GM19397 (cell line): ENCODE results near the gene FAM186B.
"Not testable (repeated sequence)": the region's sequence is repeated elsewhere in the genome, so short reads cannot be mapped to it uniquely, and the experiment has no call there.

Experiments
- ATAC-seq: cut with Tn5 transposase; IDR thresholded peaks from one replicate; pipeline ENCODE4 v1.9.1; 2021; ENCODE audit warnings: mild to moderate bottlenecking, moderate library complexity; ENCODE audit not compliant: unreplicated experiment

Gene FAM186B

GRCh38 chr12:49612210-49612609, 6.8 kb upstream of the FAM186B start:
- ATAC-seq: no peak

GRCh38 chr12:49610785-49611184, 5.3 kb upstream of the FAM186B start:
- not testable (repeated sequence) for ATAC-seq

DNA sequence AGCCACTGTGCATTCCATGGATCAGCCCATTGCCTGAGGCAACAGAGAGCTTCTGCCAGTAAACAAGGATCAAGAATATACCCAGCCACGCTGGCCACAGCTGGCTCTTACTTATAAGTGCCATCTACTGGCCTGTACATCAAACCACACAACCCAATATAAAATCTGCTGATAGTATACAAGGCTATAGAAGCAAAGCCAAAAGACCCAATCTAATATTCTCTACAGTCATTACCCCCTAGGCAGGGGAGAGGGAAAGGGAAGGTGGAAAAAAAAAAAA, 4.4 kb upstream of the FAM186B start:
- ATAC-seq: no peak

DNA sequence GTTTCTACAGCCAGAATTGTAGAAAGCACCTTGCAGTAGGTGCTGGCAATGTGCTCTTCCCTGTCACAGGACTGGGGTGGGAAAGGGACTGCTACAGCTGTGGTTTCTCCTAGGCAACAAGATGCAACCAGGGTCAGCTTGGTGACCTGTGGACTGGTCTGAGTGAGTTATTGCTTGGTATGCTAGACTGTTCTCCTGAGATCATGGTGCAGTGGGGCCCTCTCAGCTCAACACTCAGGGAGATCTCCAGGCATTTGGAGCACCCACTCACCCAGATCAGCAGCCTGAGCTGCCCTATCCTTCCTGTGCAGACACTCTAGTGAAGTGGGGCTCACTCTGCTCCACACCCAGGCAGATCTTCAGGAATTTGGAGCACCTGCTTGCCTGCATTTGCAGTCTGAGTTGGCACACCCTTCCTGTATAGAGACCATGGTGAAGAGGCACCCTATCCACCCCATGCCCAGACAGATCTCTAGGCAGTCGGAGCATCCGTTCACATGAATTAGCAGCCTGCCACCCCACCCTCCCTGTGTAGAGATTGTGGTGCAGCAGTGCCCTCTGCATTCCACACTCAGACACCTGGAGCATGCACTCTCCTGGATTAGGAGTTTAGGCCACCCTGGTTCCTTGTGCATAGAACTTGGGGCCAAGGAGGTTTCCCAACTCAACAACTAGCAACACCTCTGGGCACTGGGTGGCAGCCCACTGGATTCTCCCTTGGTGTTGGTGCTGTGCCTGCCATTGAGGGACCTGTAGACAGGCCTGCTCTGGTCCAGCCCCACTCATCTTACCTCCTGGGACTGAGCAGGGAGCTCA, 3.8 kb upstream of the FAM186B start:
- no peak for ATAC-seq

GRCh38 chr12:49604856-49605255, 583 bp downstream of the FAM186B start:
- no peak for ATAC-seq

GRCh38 chr12:49603721-49604120, 1.7 kb downstream of the FAM186B start:
- no peak for ATAC-seq

DNA sequence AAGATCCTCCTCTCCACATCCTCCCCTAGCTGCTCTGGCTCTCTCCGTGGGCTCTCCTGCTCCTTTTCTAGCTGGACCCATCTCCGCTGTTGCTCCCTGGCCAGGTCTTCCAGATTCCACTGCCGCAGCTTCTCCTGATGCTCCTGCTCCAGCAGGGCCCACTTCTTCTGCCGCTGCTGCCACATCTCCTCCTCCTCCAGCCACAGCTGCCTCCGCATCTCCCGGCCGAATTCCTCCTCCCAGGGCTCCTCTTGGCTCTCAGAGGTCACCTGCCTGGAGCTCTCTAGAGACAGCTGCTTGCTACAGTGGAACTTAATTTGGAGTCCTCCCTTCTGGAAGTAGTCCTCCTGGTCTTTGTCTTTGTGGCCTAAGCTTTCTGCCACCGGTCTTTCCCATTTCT, 5.5 kb downstream of the FAM186B start:
- ATAC-seq: no peak

DNA sequence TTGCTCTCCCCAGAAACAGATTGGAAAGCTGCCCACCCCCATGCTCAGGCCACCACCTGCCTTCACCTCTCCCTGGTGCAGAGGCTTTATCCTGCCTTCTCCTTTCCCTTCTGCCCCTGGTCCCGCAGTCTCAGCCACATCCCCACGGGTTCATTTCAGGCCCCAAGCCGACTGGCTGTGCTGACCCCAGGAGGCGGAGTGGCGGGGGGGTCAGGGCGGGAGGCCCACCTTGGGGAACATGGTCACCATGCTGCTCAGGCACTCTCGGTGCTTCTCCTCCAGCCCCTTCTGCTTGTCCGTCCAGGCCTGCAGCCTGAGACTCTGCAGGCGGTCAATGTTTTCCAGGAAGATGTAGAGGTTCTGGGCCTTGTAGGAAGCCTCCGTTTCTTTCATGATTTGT, 6.9 kb downstream of the FAM186B start:
- ATAC-seq: no peak

- ATAC-seq: no peak
Measured at GRCh38 chr12:49588721-49589516, 16.5 kb downstream of the FAM186B start.

- ATAC-seq: no peak
Measured at GRCh38 chr12:49588281-49588680, 17.2 kb downstream of the FAM186B start.

GRCh38 chr12:49587174-49587908, 18.1 kb downstream of the FAM186B start:
- no peak for ATAC-seq

DNA sequence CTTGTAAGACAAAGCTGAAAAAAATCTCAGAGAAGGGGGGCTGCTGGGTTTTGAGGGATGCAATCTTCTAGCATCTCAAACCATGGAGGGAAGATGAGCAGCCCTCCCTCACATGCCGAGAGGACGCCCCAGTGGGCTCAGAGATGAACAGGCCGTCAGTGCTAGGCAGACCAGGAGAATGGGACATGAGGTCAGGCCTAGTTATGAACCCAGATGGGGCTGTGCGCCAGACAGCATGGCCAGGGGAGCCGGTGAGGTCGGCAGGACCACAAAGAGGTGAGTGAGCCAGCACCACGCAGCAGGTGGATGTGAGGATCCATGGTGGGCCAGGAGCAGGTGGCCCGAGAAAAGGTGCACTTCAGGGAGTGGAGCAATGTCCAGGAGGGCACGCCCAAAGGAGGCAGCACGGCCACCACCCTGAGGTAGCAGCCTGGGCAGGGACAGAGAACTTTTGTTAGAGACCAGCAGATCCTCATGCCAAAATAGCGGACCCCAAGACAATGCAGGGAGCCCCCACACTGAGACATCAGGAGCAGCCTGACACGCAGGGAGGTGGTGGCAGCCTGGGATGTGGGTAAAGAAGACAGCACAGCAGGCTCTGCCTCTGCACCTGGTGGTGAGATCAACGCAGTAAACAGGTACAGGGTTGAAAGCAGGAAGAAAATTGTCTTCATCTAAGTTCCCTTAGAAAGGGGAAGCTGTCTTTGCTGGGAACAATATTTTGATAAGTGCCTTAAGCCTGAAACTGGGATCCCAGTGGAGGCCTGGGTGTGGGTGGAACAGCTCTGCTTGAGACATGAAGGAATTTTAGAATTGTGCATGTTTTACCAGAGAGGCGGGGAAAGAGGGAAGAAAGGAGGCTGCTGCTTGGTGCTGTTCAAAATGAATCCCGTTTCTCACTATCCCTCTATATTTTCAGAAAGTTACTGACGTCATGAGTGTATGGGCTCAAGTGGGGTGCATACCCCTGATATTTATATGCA, 19.7 kb downstream of the FAM186B start:
- ATAC-seq: no peak

DNA sequence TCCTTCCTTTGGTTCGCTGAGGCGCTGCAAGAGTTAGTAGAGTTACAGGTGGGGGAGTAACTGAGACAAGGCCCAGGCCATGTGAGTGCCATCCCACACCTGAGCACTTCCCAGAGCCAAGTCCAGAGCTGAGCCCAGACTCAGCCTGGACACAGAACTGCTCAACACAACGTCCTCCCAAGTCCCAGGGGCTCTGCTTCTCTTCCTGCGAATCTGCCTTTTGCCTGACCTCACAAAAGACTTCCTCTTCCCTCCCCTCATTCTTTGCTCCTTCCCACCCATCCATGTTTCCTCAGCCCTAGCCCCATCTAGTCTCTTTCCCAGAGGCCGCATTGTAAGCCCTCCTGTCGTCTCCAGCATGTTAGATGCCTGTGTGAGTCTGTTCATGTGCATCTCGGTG, 20.8 kb downstream of the FAM186B start:
- ATAC-seq: no peak

- ATAC-seq: no peak
Measured at GRCh38 chr12:49583366-49584094, 21.9 kb downstream of the FAM186B start.

DNA sequence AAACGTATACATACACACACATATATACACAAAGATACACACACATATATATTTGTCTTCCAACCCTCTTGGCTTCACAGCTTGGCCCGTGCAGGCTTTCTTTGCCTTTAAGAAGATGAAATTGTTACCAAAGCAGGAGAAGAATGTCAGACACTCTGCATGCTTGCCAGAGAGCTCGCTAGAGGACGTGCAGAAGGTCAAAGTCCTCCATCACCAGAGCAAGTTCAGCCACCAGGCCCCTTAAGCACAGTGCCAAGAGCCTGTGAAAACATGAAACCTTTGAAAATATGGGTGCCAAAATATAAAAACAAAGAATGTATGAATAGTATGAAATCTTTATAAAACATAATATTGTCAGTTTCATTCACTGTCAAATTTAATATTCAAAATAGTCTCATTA, 22.6 kb downstream of the FAM186B start:
- ATAC-seq: no peak

DNA sequence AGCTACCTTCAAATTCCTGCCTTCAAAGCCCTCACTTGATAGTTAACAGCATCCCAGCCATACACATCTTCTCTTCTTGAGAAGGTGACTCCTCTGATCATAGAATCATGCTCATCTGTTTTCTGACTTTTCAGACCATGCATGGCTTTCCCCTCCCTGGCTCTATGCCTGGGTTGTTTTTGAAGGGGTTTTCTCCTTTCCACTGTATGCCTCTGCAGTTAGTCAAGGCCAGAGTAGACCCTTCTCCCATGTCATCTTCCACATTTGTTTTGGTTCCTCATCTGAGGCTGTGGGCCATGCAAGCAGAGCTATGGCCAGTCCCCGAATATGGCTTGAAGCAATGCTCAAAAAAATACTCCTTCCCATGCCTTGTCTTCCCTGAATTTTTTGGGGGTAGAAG, 23.2 kb downstream of the FAM186B start:
- no peak for ATAC-seq

- no peak for ATAC-seq
Measured at GRCh38 chr12:49580572-49581535, 24.6 kb downstream of the FAM186B start.

DNA sequence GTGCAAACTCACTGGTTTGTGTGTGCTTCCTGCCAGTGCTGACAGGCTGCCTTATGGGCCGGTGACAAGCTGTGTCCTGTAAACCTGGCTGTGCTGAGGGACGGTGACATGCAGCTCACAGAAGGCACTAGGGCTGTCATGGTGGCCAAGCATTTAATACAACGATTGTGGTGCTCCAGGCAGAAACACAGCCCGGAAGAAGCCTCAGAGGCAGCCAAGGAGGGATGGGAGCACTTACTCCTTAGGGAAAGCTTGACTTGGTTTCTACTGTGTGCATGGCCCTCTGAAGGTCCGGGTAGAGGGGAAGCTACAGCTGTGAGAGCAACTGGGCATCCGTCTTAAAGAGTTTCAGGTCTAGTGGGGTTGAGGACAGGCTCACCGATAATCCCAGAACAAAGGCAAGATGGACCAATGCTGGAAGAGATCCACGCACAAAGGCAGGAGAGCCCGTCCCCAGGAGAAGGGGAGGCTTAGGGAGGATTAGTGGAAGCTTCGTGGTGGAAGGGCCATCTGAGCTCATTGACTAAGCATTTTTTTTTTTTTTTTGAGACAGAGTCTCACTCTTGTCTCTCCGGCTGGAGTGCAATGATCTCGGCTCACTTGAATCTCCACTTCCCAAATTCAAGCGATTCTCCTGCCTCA, 26.8 kb downstream of the FAM186B start:
- no peak for ATAC-seq
